Stimulated activated CD4-positive, alpha-beta T cell treated with anti-CD3 and anti-CD28 coated beads, Interleukin-15, amount 100 ng/mL, for 24 hours (primary cell): ENCODE measurements around the gene DHRSX.
"Not testable (repeated sequence)": the region's sequence is repeated elsewhere in the genome, so short reads cannot be mapped to it uniquely, and the experiment has no call there.

Source experiments
- DNase-seq: peaks from one replicate; pipeline ENCODE4 v3.0.0-alpha.2; 2020

The DHRSX gene

DNA sequence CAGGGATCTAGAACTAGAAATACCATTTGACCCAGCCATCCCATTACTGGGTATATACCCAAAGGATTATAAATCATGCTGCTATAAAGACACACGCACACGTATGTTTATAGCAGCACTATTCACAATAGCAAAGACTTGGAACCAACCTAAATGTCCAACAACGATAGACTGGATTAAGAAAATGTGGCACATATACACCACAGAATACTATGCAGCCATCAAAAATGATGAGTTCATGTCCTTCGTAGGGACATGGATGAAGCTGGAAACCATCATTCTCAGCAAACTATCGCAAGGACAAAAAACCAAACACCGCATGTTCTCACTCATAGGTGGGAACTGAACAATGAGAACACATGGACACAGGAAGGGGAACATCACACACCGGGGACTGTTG, 81.4 kb downstream of the DHRSX start:
- DNase-seq = not testable (repeated sequence)

DNA sequence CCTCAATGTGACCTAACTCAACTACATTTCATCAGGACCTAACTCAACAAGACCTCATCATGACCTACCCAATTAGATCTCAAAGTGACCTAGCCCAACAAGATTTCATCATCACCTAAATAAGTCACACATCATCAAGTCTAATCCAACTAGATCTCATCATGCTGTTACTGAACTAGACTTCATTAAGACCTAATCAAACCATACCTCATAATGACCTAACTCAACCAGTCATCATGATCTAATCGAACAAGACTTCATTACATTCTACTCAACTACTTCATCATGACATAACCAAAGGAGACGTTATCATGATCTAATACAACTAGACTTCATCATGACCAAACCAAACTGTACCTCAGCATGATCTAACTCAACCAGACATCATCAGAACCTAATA, 82.8 kb downstream of the DHRSX start:
- DNase-seq = no peak

GRCh38 chrX:2416851-2417604, 83.7 kb downstream of the DHRSX start:
- DNase-seq = no peak

GRCh38 chrX:2414384-2414783, 86.4 kb downstream of the DHRSX start:
- no peak for DNase-seq

- DNase-seq = no peak
These were observed 86.8 kb downstream of the DHRSX start for GRCh38 chrX:2413969-2414368.

- no peak for DNase-seq
These were observed 88.6 kb downstream of the DHRSX start for GRCh38 chrX:2412131-2412530.

GRCh38 chrX:2410279-2411020, 90.3 kb downstream of the DHRSX start:
- DNase-seq = no peak

DNA sequence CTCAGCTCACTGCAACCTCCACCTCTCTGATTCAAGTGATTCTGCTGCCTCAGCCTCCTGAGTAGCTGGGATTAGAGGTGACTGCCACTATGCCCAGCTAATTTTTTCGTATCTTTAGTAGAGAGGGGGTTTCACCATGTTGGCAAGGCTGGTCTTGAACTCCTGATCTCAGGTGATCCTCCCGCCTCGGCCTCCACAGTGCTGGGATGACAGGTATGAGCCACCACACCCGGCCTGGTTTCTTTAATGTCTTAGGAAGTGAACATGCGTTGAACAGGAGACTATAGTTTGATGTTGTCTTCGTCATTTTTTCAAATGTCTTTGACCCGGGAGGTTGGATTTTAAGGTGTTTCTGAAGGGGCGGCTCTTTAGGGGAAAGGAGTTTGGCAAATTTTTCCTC, 91.0 kb downstream of the DHRSX start:
- DNase-seq = no peak

DNA sequence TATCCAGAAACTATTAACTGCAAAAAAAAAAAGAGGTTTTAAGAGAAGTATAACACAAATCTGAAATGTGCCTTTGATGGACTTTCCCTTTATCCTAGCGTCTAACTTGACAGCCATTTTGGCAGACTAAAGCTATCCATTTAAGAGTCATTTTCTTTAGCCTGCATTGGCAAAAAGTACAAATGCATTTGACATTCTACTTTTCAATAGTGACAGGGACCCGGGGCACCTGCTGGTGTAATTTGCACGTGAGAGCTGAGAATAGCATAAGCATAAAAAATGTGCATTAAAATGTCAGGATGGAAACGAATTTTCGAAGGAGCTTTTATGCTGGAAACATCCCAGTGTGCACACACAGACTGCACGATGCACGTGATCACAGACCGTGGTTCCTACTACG, 91.9 kb downstream of the DHRSX start:
- DNase-seq = no peak

DNA sequence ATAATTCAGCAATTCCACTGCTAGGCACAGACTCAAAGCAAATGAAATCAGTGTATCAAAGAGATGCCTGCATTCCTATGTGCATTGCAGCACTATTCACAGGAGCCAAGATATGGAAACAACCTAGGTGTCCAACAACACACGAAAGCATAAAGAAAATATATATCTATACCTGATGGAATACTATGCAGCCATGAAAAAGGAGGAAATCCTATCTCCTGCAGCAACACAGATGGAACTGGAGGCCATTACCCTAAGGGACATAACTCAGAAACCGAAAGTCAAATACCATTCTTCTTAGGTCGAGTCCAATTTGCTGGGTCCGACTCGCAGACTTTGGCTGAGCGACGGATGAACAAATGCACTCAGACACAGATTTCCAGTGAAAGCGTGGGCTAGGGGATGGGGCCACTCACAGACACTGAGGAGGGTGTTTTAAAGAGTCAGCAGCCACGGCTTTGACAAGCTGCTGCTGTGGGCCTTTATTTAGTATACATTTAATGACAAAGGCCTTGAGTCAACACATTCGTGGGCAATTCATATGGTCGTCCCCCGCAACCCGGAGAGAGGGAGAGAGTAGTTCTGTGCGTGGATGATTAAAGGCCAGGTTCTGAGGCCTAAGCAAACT, 93.8 kb downstream of the DHRSX start:
- DNase-seq = no peak

DNA sequence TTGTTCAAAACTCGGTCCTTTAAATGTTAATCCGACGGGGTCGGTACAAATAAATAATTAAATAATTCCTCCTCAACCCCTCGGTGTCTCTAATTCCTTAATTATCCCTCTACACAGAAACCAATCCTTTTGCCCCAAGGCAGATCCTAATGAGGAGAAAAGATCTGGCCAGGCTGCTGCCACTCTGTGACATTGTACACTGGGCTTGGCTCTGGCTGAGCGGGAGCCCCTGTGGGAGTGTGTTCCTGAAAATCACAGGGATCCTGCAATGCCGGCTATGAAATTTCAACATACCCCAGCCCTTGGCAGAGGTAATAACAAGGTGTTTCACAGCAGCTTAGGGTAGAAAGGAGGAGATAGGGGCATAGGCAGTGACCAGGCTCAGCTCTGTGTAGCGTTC, 96.0 kb downstream of the DHRSX start:
- no peak for DNase-seq

DNA sequence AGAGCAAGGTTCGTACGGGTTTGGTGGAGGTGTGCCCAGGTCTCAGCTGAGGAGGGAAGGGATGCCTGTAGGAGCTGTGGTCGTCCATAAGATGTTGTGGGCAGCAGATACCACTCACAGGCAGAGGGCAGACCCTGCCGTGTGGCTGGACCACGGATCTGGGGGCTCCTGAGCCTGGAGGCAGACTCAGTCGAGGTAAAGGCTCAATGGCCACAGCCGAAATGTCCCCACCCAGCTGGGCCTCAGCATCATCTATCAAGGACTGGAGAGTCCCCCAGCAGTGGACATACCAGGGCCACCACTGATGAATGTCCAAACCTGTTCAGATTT, 98.5 kb downstream of the DHRSX start:
- DNase-seq = no peak

- DNase-seq = no peak
These were observed 99.0 kb downstream of the DHRSX start for GRCh38 chrX:2401590-2402360.

DNA sequence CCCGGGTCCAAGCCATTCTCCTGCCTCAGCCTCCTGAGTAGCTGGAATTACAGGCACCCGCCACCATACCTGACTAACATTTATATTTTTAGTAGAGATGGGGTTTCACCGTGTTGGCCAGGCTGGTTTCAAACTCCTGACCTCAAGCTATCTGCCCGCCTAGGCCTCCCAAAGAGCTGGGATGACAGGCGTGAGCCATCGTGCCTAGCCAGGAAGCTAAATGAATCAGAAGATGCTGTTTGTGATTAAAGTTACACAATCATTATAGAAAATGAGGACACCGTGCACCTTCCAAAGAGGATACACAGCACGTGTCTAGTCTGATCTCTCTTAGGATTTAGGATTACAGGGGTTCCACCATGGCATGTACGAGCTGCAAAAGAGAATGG, 99.6 kb downstream of the DHRSX start:
- no peak for DNase-seq

DNA sequence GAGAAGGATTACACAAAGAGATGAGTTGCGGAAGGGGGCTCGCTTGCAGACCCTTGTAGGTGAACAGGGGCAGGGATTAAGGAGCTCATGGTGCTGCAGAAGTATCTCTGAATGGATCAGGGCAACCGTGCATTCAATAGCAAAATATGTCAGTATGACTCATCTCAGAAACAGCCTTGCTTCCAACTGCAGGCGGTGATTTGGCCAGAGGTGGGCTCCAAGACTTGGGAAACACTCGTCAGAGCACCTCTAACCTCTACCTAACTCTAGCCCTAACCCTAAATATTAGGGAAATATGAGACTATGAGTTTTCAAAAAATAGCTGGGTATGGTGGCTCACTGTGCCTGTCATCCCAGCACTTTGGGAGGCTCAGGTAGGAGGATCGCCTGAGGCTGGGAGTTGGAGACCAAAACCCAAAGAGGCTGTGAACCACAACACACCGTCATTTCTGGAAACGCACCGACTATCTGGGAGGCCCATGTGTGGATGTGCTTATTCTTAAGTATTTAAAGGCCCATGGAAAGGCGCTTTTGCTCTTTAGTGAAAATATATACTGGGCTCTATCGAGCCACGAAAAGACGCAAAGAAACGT, 102.6 kb downstream of the DHRSX start:
- DNase-seq = no peak

- DNase-seq = no peak
These were observed 103.3 kb downstream of the DHRSX start for GRCh38 chrX:2397229-2398063.

DNA sequence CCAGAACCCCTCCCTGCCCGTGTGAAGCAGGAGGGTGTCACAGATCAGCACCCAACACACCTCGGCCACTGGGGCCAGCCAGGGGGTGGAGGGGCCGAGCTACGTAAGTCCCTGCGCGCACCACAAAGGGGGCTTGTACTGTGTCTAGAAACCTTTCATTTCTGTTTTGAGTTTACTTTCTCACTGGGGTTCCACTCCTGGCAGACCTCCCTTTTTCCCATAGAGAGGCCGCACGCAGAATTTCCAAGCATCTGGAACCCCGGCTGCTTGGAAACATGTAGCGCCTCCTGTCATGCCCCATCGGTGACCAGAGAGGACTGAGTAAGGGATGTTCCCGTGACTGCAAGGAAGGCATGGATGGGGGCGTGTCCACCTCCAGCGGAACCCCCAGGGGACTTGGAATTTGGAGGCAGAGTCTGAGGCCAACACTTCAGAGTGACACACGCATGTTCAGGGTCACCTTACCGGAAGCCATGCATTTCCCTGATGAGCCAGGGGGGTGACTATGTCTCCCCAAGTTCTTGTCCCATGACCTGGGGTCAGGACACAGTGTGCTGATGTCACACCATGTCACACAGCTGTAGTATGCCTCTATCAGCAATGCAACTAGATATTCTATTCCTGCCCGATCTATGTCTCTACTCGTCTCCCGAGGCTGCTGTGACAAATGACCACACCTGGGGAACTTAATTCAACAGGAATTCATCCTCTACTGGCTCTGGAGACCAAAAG, 105.3 kb downstream of the DHRSX start:
- DNase-seq = no peak

DNA sequence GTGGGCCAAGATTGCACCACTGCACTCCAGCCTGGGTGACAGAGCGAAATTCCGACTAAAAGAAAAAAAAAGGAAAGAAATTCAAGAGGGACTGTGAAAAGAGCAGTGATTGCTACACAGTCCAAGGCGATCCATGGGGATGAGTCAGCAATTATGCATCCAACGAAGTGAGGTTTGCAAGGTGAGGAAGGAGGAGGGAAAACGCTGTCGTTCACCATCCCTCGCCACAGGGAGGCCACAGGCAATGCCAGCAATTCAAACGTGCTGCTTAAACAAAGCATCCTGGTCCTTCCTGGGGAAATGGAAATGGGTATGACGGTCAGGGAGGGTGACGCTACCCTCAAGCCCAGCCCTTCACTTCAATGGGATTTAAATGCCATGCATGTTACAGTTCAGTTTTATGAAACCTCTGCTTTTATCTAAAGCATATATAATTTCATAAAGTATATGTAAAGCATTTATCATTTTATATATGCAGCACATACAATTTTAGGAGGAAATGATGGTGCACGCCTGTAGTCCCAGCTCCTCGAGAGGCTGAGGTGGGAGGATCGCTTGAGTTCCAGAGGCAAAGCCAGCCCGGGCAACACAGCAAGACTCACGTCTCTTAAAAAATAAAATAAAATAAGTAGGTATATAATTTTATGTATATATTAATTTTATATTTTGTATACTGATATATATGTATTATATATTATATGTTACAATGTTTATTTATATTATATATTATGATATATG, 108.7 kb downstream of the DHRSX start:
- DNase-seq = no peak

- no peak for DNase-seq
These were observed 110.0 kb downstream of the DHRSX start for GRCh38 chrX:2390754-2391153.

- DNase-seq = not testable (repeated sequence)
These were observed 111.0 kb downstream of the DHRSX start for GRCh38 chrX:2389731-2390130.

GRCh38 chrX:2389324-2389723, 111.5 kb downstream of the DHRSX start:
- no peak for DNase-seq
